LNCAP (cell line): ENCODE data around the gene RAP1GAP.

Experiments used
- TF ChIP-seq, protein P1 (sequence below): fragments of 450-650 bp; IDR thresholded peaks from 2 replicates; pipeline ENCODE4 v1.5.1; 2017; ENCODE audit warnings: mild to moderate bottlenecking

Gene RAP1GAP

DNA sequence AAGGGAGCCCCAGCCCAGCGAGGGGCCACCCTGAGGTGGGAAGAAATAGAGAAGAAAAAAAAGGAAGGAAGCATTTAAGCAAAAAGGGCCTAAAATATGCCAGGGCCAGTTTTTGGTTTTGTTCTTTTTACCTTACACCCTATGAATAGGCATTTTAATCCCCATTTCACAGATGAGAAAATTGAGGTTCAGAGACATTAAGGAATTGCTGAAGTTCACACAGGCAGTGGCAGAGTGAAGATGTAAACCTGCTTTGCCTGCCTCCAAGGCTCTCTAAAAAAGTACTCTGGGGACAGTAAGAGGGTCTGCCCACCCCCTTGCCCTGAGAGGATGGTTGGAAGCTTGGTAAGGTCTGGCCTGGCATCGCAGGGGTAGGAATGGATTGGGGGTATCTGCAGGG, 19.8 kb downstream of the RAP1GAP start:
- TF ChIP-seq, protein P1, sequence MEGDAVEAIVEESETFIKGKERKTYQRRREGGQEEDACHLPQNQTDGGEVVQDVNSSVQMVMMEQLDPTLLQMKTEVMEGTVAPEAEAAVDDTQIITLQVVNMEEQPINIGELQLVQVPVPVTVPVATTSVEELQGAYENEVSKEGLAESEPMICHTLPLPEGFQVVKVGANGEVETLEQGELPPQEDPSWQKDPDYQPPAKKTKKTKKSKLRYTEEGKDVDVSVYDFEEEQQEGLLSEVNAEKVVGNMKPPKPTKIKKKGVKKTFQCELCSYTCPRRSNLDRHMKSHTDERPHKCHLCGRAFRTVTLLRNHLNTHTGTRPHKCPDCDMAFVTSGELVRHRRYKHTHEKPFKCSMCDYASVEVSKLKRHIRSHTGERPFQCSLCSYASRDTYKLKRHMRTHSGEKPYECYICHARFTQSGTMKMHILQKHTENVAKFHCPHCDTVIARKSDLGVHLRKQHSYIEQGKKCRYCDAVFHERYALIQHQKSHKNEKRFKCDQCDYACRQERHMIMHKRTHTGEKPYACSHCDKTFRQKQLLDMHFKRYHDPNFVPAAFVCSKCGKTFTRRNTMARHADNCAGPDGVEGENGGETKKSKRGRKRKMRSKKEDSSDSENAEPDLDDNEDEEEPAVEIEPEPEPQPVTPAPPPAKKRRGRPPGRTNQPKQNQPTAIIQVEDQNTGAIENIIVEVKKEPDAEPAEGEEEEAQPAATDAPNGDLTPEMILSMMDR, result no peak

DNA sequence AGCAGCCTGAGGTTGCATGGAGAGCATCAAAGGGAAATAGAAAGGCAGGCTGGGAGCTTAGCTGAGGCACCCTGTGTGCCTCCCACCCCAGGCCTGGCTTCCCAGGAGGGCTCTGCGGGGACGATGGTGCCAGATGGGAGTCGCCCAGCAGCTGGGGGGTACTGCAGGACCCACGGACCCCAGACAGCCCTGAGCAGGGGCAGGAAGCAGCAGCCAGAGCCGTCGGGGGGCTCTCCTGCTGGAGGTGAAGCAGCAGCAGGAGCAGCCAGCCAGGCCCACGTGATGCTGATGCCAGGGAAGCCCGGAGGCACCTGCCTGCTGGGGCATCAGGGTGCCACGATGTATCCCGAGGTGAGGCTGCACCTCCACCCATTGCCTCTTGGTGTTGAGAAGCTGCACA, 20.4 kb downstream of the RAP1GAP start:
- TF ChIP-seq, protein P1, result no peak

DNA sequence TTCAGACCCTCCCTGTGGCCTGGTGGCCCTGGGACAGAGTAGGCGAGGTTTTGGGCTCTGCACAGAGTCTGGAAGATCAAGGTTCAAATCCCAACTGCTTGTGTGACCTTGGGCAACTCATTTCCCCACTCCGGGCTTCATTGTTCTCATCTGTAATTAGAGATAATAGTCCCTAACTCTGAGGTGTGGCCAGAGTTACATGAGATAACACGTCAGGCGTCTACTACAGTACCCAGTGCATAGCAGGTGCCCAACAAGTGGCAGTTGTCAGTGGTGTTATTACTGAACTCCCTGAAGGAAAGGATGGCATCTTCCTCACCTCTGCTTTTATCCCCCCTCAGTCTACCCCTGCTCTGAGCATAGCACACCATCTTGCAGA, 20.8 kb downstream of the RAP1GAP start:
- TF ChIP-seq, protein P1, result no peak

DNA sequence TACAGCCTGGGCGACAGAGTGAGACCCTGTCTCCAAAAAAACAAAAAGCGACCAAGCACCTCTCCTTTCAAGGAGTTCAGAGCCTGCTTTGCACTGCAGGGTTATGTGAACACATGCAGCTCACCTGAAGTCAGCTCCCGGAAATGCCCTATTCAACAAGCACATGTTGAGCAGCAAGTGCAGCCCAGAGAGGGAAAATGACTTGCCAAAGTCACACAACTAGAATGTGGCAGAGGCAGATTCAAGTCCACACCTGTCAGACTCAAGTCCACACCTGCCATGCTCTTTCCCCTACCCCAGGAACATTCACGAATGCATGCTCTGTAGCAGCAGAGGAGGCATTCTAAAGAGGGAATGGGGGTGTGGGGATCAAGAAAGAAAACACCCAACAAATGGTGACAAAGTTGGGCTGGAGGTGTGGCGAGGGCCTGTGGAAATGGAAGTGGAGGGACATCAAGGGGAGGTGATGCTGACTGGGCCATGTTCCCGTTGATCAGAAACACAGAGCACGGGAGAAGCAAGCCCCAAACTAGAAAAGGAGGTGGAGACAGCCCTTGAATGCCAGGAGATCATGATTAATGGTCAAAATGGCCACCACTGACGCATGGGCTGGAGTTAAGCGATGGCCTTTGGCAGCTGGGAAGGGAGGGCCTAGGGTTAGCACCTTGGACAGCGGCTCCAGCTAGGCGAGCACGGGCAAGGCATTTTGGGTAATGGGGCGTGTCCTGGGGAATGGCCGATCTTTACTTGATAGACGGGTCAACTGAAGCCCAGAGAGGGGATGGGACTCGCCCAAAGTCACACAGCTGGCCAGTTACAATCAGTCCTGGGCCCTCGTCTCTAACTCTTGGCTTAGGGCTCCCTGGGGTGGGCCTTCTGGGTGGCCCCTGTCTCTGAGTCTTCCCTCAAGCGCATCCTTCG, 21.5 kb downstream of the RAP1GAP start:
- TF ChIP-seq, protein P1, result no peak

- TF ChIP-seq, protein P1, result no peak
Observed at GRCh38 chr1:21645550-21645949, 23.6 kb downstream of the RAP1GAP start.

DNA sequence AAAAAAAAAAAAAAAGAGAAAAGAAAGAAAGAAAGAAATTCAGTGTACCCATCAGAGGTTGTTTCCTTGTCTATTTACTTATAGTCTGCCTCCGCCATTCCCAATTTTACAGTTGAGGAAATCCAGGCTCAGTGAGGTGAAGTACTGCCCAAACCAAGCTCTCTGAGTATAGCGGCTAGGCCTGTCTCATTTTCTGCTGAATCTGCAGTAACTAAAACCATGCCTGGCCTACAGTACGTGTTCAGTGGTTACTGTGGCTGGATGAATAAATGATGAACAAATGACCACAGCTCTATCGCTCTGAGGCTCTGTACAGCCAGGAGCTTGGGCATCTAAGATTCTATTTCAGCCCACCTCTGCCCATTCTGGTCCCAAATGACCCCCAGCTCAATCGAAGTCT, 24.3 kb downstream of the RAP1GAP start:
- TF ChIP-seq, protein P1, result no peak

- TF ChIP-seq, protein P1, result no peak
Observed at GRCh38 chr1:21644348-21644747, 24.8 kb downstream of the RAP1GAP start.
